Neural cell (in vitro differentiated cells): Measurements from ENCODE around the gene CWC25. TPM values are rescaled to one million over a fixed set of nuclear protein-coding genes. Genes with fewer than 3 reads are reported as not detected.
"Not testable (repeated sequence)": the region's sequence is repeated elsewhere in the genome, so short reads cannot be mapped to it uniquely, and the experiment has no call there.

Experiments
- H2AFZ ChIP-seq: fragments of 200-600, 300-800 bp; sonication (generic), shearing (Covaris generic); 2 replicates; pipeline ENCODE4 v1.6.0; 2014; ENCODE audit warnings: low read depth, mild to moderate bottlenecking, antibody characterized with exemption, low read length, moderate library complexity
- H3F3A ChIP-seq: fragments of 200-600 bp; shearing (Covaris generic); 2 replicates; pipeline ENCODE4 v1.6.1; 2016; ENCODE audit warnings: mild to moderate bottlenecking, moderate library complexity, mixed read lengths, antibody characterized with exemption, low read length; ENCODE audit not compliant: insufficient read depth, poor library complexity, severe bottlenecking
- H3K27ac ChIP-seq: fragments of 200-600, 300-800 bp; sonication (generic), shearing (Covaris generic); 2 replicates; pipeline ENCODE4 v1.5.1; 2014; ENCODE audit warnings: mild to moderate bottlenecking, low read length, moderate library complexity
- H3K27me3 ChIP-seq: fragments of 300-800, 200-600 bp; sonication (generic), shearing (Covaris generic); 2 replicates; pipeline ENCODE4 v1.6.0; 2014; ENCODE audit warnings: mild to moderate bottlenecking, low read depth, low read length, moderate library complexity; ENCODE audit not compliant: insufficient read depth
- H3K36me3 ChIP-seq: fragments of 300-800, 200-600 bp; sonication (generic), shearing (Covaris generic); 2 replicates; pipeline ENCODE4 v1.5.1; 2014; ENCODE audit warnings: mild to moderate bottlenecking, antibody characterized with exemption, low read length, moderate library complexity; ENCODE audit not compliant: insufficient read depth
- H3K4me2 ChIP-seq: fragments of 300-800, 200-600 bp; sonication (generic), shearing (Covaris generic); 2 replicates; pipeline ENCODE4 v1.6.0; 2014; ENCODE audit warnings: mild to moderate bottlenecking, low read length
- H3K4me3 ChIP-seq: fragments of 300-800, 200-600 bp; sonication (generic), shearing (Covaris generic); 2 replicates; pipeline ENCODE4 v1.5.1; 2014; ENCODE audit warnings: mild to moderate bottlenecking, low read length, moderate library complexity
- H3K79me2 ChIP-seq: fragments of 200-600 bp; shearing (Covaris generic); replicated peaks from 2 replicates; pipeline ENCODE4 v1.6.0; 2014; ENCODE audit warnings: mild to moderate bottlenecking, low read length, moderate library complexity; ENCODE audit not compliant: insufficient read depth
- H3K9ac ChIP-seq: fragments of 300-800, 200-600 bp; sonication (generic), shearing (Covaris generic); 2 replicates; pipeline ENCODE4 v1.6.1; 2016; ENCODE audit warnings: mild to moderate bottlenecking, low read length, mixed read lengths
- H3K9me2 ChIP-seq: fragments of 200-600 bp; shearing (Covaris generic); 2 replicates; pipeline ENCODE4 v1.6.1; 2016; ENCODE audit warnings: mild to moderate bottlenecking, low read length, mixed read lengths; ENCODE audit not compliant: insufficient read depth
- H3K9me3 ChIP-seq: fragments of 200-600, 300-800 bp; sonication (generic), shearing (Covaris generic); 2 replicates; pipeline ENCODE4 v1.6.1; 2016; ENCODE audit warnings: mild to moderate bottlenecking, mixed run types, low read length, moderate library complexity, mixed read lengths
- H4K20me1 ChIP-seq: fragments of 200-600 bp; shearing (Covaris generic); 2 replicates; pipeline ENCODE4 v1.6.1; 2016; ENCODE audit warnings: mild to moderate bottlenecking, mixed run types; ENCODE audit not compliant: insufficient read depth
- CTCF ChIP-seq: fragments of 450-650 bp; IDR thresholded peaks from 2 replicates; pipeline ENCODE4 v1.5.1; 2014; ENCODE audit warnings: antibody characterized with exemption, mild to moderate bottlenecking, moderate library complexity; ENCODE audit not compliant: poor library complexity, severe bottlenecking
- EP300 ChIP-seq: fragments of 450-650 bp; conservative IDR thresholded peaks from 2 replicates; pipeline ENCODE4 v1.6.1; 2014; ENCODE audit warnings: antibody characterized with exemption, mild to moderate bottlenecking, moderate library complexity; ENCODE audit not compliant: poor library complexity, severe bottlenecking
- EZH2 ChIP-seq: fragments of 200-600, 300-800 bp; shearing (Covaris generic), sonication (generic); IDR thresholded peaks from 2 replicates; pipeline ENCODE4 v1.6.1; 2014; ENCODE audit warnings: antibody characterized with exemption, low read length, borderline replicate concordance, mild to moderate bottlenecking; ENCODE audit not compliant: insufficient read depth, poor library complexity, severe bottlenecking
- MXI1 ChIP-seq: fragments of 450-650 bp; conservative IDR thresholded peaks from 2 replicates; pipeline ENCODE4 v1.6.1; 2014; ENCODE audit warnings: antibody characterized with exemption, mild to moderate bottlenecking; ENCODE audit not compliant: poor library complexity, severe bottlenecking
- POLR2AphosphoS5 ChIP-seq: IDR thresholded peaks from 2 replicates; pipeline ENCODE4 v1.6.1; 2012
- RAD21 ChIP-seq: fragments of 450-650 bp; conservative IDR thresholded peaks from 2 replicates; pipeline ENCODE4 v1.6.1; 2014; ENCODE audit warnings: antibody characterized with exemption, mild to moderate bottlenecking, moderate library complexity
- REST ChIP-seq: IDR thresholded peaks from 2 replicates; pipeline ENCODE4 v1.6.1; 2012; ENCODE audit warnings: borderline replicate concordance
- SMC3 ChIP-seq: fragments of 450-650 bp; conservative IDR thresholded peaks from 2 replicates; pipeline ENCODE4 v1.6.1; 2014; ENCODE audit warnings: antibody characterized with exemption, mild to moderate bottlenecking, moderate library complexity; ENCODE audit not compliant: poor library complexity
- TAF1 ChIP-seq: IDR thresholded peaks from 2 replicates; pipeline ENCODE4 v1.6.1; 2012; ENCODE audit warnings: low read depth
- polyA plus RNA-seq: library from polyadenylated mRNA; depleted of rRNA; stranded (reverse); fragments of >200 nt; gene quantifications from 2 replicates; pipeline ENCODE4 v1.2.3, GENCODE V29; 2014

CWC25 gene
- polyA plus RNA-seq, 1 donor from 2014 or later = 15.4 TPM

- H3K36me3 ChIP-seq = no peaks in the 10 kb centered on the region
- no peaks in the 10 kb centered on the region for H3K9me3 ChIP-seq
- no peaks in the 10 kb centered on the region for H3K27me3 ChIP-seq
- no peak overlapping the region for H3K27ac ChIP-seq
- H3K4me2 ChIP-seq = no peak overlapping the region
- H3F3A ChIP-seq = no peaks in the 10 kb centered on the region
- no peaks in the 10 kb centered on the region for H3K9me2 ChIP-seq
- H3K79me2 ChIP-seq = peaks cover 29% of the 10 kb centered on the region
- no peak overlapping the region for H2AFZ ChIP-seq
- H3K9ac ChIP-seq = no peak overlapping the region
- no peak overlapping the region for H3K4me3 ChIP-seq
- TF ChIP-seq REST (no peak), SMC3 (no peak), POLR2AphosphoS5 (no peak), TAF1 (no peak), RAD21 (no peak), EP300 (no peak), EZH2 (no peak), CTCF (no peak), MXI1 (no peak)
- no peaks in the 10 kb centered on the region for H4K20me1 ChIP-seq
Observed at GRCh38 chr17:38791162-38791561, 34.0 kb downstream of the CWC25 start.

GRCh38 chr17:38790148-38790707 is 34.9 kb downstream of the CWC25 start:
- H3K9me2 ChIP-seq, H3K9ac ChIP-seq, H4K20me1 ChIP-seq, H3K36me3 ChIP-seq, H3F3A ChIP-seq, H3K27ac ChIP-seq, H2AFZ ChIP-seq, H3K27me3 ChIP-seq, H3K4me2 ChIP-seq, H3K4me3 ChIP-seq, H3K9me3 ChIP-seq: not testable (repeated sequence)
- H3K79me2 ChIP-seq = peaks cover 20% of the 10 kb centered on the region

- H3K27me3 ChIP-seq = no peaks in the 10 kb centered on the region
- H4K20me1 ChIP-seq = no peaks in the 10 kb centered on the region
- no peak overlapping the region for H3K27ac ChIP-seq
- H3K9ac ChIP-seq = no peak overlapping the region
- no peaks in the 10 kb centered on the region for H3K36me3 ChIP-seq
- no peak overlapping the region for H3K4me3 ChIP-seq
- H3K4me2 ChIP-seq = no peak overlapping the region
- H3F3A ChIP-seq = no peaks in the 10 kb centered on the region
- no peak overlapping the region for H2AFZ ChIP-seq
- peaks cover 11% of the 10 kb centered on the region for H3K79me2 ChIP-seq
- no peaks in the 10 kb centered on the region for H3K9me2 ChIP-seq
- H3K9me3 ChIP-seq = no peaks in the 10 kb centered on the region
- no peak for TF ChIP-seq MXI1
- TF ChIP-seq POLR2AphosphoS5 = no peak
- no peak for TF ChIP-seq SMC3
- no peak for TF ChIP-seq EP300
- TF ChIP-seq RAD21 = no peak
- no peak for TF ChIP-seq TAF1
- TF ChIP-seq REST = no peak
- TF ChIP-seq EZH2 = no peak
Observed at GRCh38 chr17:38789185-38789584, 35.9 kb downstream of the CWC25 start.

GRCh38 chr17:38787999-38788398 is 37.1 kb downstream of the CWC25 start:
- H3K79me2 ChIP-seq, H3K9ac ChIP-seq, H2AFZ ChIP-seq, H3K4me3 ChIP-seq, H3F3A ChIP-seq, H3K27me3 ChIP-seq, H3K36me3 ChIP-seq, H3K9me3 ChIP-seq, H3K27ac ChIP-seq, H3K4me2 ChIP-seq, H4K20me1 ChIP-seq, H3K9me2 ChIP-seq: not testable (repeated sequence)
